Kidney glomerular epithelial cell (primary cell): ENCODE data around the gene FAM120A.
A peak's percentile ranks its signal among the peaks of the same experiment; 100 is the strongest.

Source experiments
- DNase-seq: peaks from one replicate; lab custom pipeline; 2025; lab: John Stamatoyannopoulos, UW

The FAM120A gene

GRCh38 chr9:93451849-93452709 lies 594 bp downstream of the FAM120A start:
- peak; percentile 26 for DNase-seq

- DNase-seq = no peak
Measured at GRCh38 chr9:93452710-93453046, 1.2 kb downstream of the FAM120A start.

- peak; percentile 81 for DNase-seq
Measured at GRCh38 chr9:93453047-93453914, 1.8 kb downstream of the FAM120A start, which contains the start of gene FAM120AOS. TSS of gene FAM120AOS (minus strand) at chr9:93453581. CDS start at chr9:93452709, 872 bp downstream.

- DNase-seq = no peak
Measured at GRCh38 chr9:93456022-93456421, 4.5 kb downstream of the FAM120A start.

- no peak for DNase-seq
Measured at GRCh38 chr9:93456504-93456903, 5.0 kb downstream of the FAM120A start.

- DNase-seq = no peak
Measured at GRCh38 chr9:93457006-93457405, 5.5 kb downstream of the FAM120A start.

- DNase-seq = no peak
Measured at GRCh38 chr9:93458712-93459111, 7.2 kb downstream of the FAM120A start.

GRCh38 chr9:93459432-93459847 lies 8.0 kb downstream of the FAM120A start:
- DNase-seq = no peak

- no peak for DNase-seq
Measured at GRCh38 chr9:93460689-93461413, 9.4 kb downstream of the FAM120A start.

- no peak for DNase-seq
Measured at GRCh38 chr9:93461414-93461743, 9.9 kb downstream of the FAM120A start.

- no peak for DNase-seq
Measured at GRCh38 chr9:93461821-93462220, 10.3 kb downstream of the FAM120A start.

- DNase-seq = no peak
Measured at GRCh38 chr9:93463638-93464248, 12.3 kb downstream of the FAM120A start.

- DNase-seq = no peak
Measured at GRCh38 chr9:93464395-93464794, 12.9 kb downstream of the FAM120A start.

- DNase-seq = no peak
Measured at GRCh38 chr9:93464876-93465275, 13.4 kb downstream of the FAM120A start.

- DNase-seq = no peak
Measured at GRCh38 chr9:93465855-93466254, 14.4 kb downstream of the FAM120A start.

GRCh38 chr9:93466416-93467061 lies 15.1 kb downstream of the FAM120A start:
- no peak for DNase-seq

GRCh38 chr9:93467062-93467416 lies 15.6 kb downstream of the FAM120A start:
- no peak for DNase-seq

GRCh38 chr9:93467462-93467861 lies 16.0 kb downstream of the FAM120A start:
- DNase-seq = no peak

GRCh38 chr9:93468763-93469456 lies 17.4 kb downstream of the FAM120A start:
- no peak for DNase-seq

- no peak for DNase-seq
Measured at GRCh38 chr9:93470391-93470790, 18.9 kb downstream of the FAM120A start.

GRCh38 chr9:93471124-93471523 lies 19.6 kb downstream of the FAM120A start:
- no peak for DNase-seq
